OCI-LY1 (cell line): ENCODE results near the gene CHPF2.
A peak's percentile ranks its signal among the peaks of the same experiment; 100 is the strongest.

Experiments used
- H2AFZ ChIP-seq: fragments of 200-600 bp; sonication (generic), shearing (Covaris generic); 2 replicates; pipeline ENCODE4 v1.6.0; 2014; ENCODE audit warnings: antibody characterized with exemption, mild to moderate bottlenecking, low read length
- H3F3A ChIP-seq: fragments of 200-600 bp; sonication (generic), shearing (Covaris generic); 2 replicates; pipeline ENCODE4 v1.6.0; 2014; ENCODE audit warnings: mild to moderate bottlenecking, antibody characterized with exemption, low read length, moderate library complexity; ENCODE audit not compliant: insufficient read depth
- H3K27ac ChIP-seq: fragments of 200-600 bp; sonication (generic); 2 replicates; pipeline ENCODE4 v1.5.1; 2014; ENCODE audit warnings: low read length, mixed run types, mild to moderate bottlenecking, low read depth; ENCODE audit not compliant: poor library complexity, severe bottlenecking
- H3K27me3 ChIP-seq: fragments of 200-600 bp; sonication (generic); 2 replicates; pipeline ENCODE4 v1.6.0; 2014; ENCODE audit warnings: antibody characterized with exemption, mild to moderate bottlenecking, low read length, moderate library complexity; ENCODE audit not compliant: insufficient read depth
- H3K36me3 ChIP-seq: fragments of 200-600 bp; sonication (generic); 2 replicates; pipeline ENCODE4 v1.6.1; 2014; ENCODE audit warnings: mild to moderate bottlenecking, antibody characterized with exemption, low read length, moderate library complexity, mixed read lengths; ENCODE audit not compliant: insufficient read depth
- H3K4me1 ChIP-seq: fragments of 200-600 bp; sonication (generic); 2 replicates; pipeline ENCODE4 v1.5.1; 2014; ENCODE audit warnings: mild to moderate bottlenecking, low read length, moderate library complexity; ENCODE audit not compliant: insufficient read depth, severe bottlenecking
- H3K4me2 ChIP-seq: fragments of 200-600 bp; sonication (generic), shearing (Covaris generic); 2 replicates; pipeline ENCODE4 v1.6.1; 2014; ENCODE audit warnings: low read length
- H3K4me3 ChIP-seq: fragments of 200-600 bp; sonication (generic); 2 replicates; pipeline ENCODE4 v1.5.1; 2014; ENCODE audit warnings: low read length, low read depth, mild to moderate bottlenecking, mixed read lengths; ENCODE audit not compliant: poor library complexity, severe bottlenecking
- H3K79me2 ChIP-seq: fragments of 200-600 bp; shearing (Covaris generic); 2 replicates; pipeline ENCODE4 v1.6.1; 2016; ENCODE audit warnings: mixed run types, low read length, mixed read lengths; ENCODE audit not compliant: insufficient read depth
- H3K9ac ChIP-seq: fragments of 200-600 bp; sonication (generic), shearing (Covaris generic); 2 replicates; pipeline ENCODE4 v1.6.1; 2014; ENCODE audit warnings: mild to moderate bottlenecking, low read length, mixed read lengths
- H3K9me2 ChIP-seq: fragments of 200-600 bp; sonication (generic), shearing (Covaris generic); 2 replicates; pipeline ENCODE4 v1.6.1; 2014; ENCODE audit warnings: low read depth, mild to moderate bottlenecking, low read length, mixed read lengths
- H3K9me3 ChIP-seq: fragments of 200-600 bp; shearing (Covaris generic); 2 replicates; pipeline ENCODE4 v1.6.1; 2014; ENCODE audit warnings: low read length, mixed read lengths
- H4K20me1 ChIP-seq: fragments of 200-600 bp; sonication (generic), shearing (Covaris generic); 2 replicates; pipeline ENCODE4 v1.6.0; 2016; ENCODE audit warnings: mild to moderate bottlenecking, low read length; ENCODE audit not compliant: insufficient read depth
- EZH2 ChIP-seq: fragments of 200-600 bp; sonication (generic), shearing (Covaris generic); IDR thresholded peaks from 2 replicates; pipeline ENCODE4 v1.8.0; 2017; ENCODE audit warnings: borderline replicate concordance, mixed run types, mild to moderate bottlenecking, antibody characterized with exemption, low read length, moderate library complexity, mixed read lengths
- TF ChIP-seq, protein P1 (sequence below): fragments of 200-600 bp; sonication (generic), shearing (Covaris generic); IDR thresholded peaks from 2 replicates; pipeline ENCODE4 v1.5.1; 2017; ENCODE audit warnings: mild to moderate bottlenecking, antibody characterized with exemption, low read length, moderate library complexity, mixed read lengths

The CHPF2 gene

GRCh38 chr7:151250181-151251132 is 18.2 kb downstream of the CHPF2 start:
- TF ChIP-seq, protein P1, sequence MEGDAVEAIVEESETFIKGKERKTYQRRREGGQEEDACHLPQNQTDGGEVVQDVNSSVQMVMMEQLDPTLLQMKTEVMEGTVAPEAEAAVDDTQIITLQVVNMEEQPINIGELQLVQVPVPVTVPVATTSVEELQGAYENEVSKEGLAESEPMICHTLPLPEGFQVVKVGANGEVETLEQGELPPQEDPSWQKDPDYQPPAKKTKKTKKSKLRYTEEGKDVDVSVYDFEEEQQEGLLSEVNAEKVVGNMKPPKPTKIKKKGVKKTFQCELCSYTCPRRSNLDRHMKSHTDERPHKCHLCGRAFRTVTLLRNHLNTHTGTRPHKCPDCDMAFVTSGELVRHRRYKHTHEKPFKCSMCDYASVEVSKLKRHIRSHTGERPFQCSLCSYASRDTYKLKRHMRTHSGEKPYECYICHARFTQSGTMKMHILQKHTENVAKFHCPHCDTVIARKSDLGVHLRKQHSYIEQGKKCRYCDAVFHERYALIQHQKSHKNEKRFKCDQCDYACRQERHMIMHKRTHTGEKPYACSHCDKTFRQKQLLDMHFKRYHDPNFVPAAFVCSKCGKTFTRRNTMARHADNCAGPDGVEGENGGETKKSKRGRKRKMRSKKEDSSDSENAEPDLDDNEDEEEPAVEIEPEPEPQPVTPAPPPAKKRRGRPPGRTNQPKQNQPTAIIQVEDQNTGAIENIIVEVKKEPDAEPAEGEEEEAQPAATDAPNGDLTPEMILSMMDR, result no peak
- no peak for TF ChIP-seq EZH2
- no peak overlapping the region for H3K4me2 ChIP-seq
- no peaks in the 10 kb centered on the region for H3K9me3 ChIP-seq
- H3K9ac ChIP-seq, result no peak overlapping the region
- peaks cover 22% of the 10 kb centered on the region for H3K27me3 ChIP-seq
- H3K79me2 ChIP-seq, result no peaks in the 10 kb centered on the region
- no peak overlapping the region for H3K27ac ChIP-seq
- no peaks in the 10 kb centered on the region for H3K36me3 ChIP-seq
- H3K9me2 ChIP-seq, result no peaks in the 10 kb centered on the region
- no peak overlapping the region for H2AFZ ChIP-seq
- H3K4me3 ChIP-seq, result no peak overlapping the region
- H3K4me1 ChIP-seq, result peaks cover 16% of the 10 kb centered on the region
- H3F3A ChIP-seq, result no peaks in the 10 kb centered on the region
- no peaks in the 10 kb centered on the region for H4K20me1 ChIP-seq

DNA sequence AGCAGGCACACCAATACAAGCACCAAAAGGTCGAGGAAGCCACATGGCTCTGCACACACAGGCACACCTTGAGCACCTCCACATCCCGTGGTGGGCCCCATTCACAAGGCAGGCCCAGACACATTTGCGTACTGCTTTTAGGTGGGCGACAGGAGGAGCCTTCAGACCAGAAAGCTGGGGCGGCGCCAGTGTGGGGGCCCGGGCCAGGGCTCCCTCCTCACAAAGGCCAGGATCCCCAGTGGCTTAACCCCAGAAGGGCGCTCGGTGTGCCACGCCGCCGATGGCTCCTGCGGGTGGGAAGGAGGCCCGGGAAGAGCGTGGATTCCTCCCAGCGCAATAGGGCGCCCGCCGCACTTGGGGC is 19.0 kb downstream of the CHPF2 start:
- Histone ChIP-seq H3K79me2 (no peaks in the 10 kb centered on the region), H3K27ac (no peak overlapping the region), H3F3A (no peaks in the 10 kb centered on the region), H2AFZ (no peak overlapping the region), H3K9ac (no peak overlapping the region), H3K4me1 (peaks cover 12% of the 10 kb centered on the region), H3K36me3 (no peaks in the 10 kb centered on the region), H3K27me3 (peaks cover 22% of the 10 kb centered on the region), H3K4me2 (peak overlapping the region; percentile 35; the same call in 1 of the 2 replicates), H3K4me3 (no peak overlapping the region), H3K9me2 (no peaks in the 10 kb centered on the region), H3K9me3 (no peaks in the 10 kb centered on the region), H4K20me1 (no peaks in the 10 kb centered on the region)
- no peak for TF ChIP-seq EZH2
- TF ChIP-seq, protein P1, result no peak

- TF ChIP-seq EZH2, result no peak
- TF ChIP-seq, protein P1, result no peak
- no peaks in the 10 kb centered on the region for H3K9me2 ChIP-seq
- H2AFZ ChIP-seq, result no peak overlapping the region
- no peaks in the 10 kb centered on the region for H3F3A ChIP-seq
- no peaks in the 10 kb centered on the region for H4K20me1 ChIP-seq
- H3K79me2 ChIP-seq, result no peaks in the 10 kb centered on the region
- peaks cover 22% of the 10 kb centered on the region for H3K27me3 ChIP-seq
- no peak overlapping the region for H3K4me3 ChIP-seq
- no peaks in the 10 kb centered on the region for H3K9me3 ChIP-seq
- no peaks in the 10 kb centered on the region for H3K36me3 ChIP-seq
- peaks cover 12% of the 10 kb centered on the region for H3K4me1 ChIP-seq
- no peak overlapping the region for H3K27ac ChIP-seq
- H3K4me2 ChIP-seq, result peak overlapping the region; percentile 38; the same call in 1 of the 2 replicates
- H3K9ac ChIP-seq, result no peak overlapping the region
Measured at GRCh38 chr7:151251689-151252560, 19.6 kb downstream of the CHPF2 start.
